NT2/D1 (cell line): ENCODE data around the gene FAM120A.

Experiments
- SUZ12 ChIP-seq: IDR thresholded peaks from 2 replicates; pipeline ENCODE4 v1.6.1; 2011; ENCODE audit not compliant: insufficient read length, insufficient read depth; ENCODE audit errors: extremely low read depth
- ZNF274 ChIP-seq: IDR thresholded peaks from 2 replicates; pipeline ENCODE4 v1.6.1; 2011; ENCODE audit warnings: mild to moderate bottlenecking, low read depth, low read length

DNA sequence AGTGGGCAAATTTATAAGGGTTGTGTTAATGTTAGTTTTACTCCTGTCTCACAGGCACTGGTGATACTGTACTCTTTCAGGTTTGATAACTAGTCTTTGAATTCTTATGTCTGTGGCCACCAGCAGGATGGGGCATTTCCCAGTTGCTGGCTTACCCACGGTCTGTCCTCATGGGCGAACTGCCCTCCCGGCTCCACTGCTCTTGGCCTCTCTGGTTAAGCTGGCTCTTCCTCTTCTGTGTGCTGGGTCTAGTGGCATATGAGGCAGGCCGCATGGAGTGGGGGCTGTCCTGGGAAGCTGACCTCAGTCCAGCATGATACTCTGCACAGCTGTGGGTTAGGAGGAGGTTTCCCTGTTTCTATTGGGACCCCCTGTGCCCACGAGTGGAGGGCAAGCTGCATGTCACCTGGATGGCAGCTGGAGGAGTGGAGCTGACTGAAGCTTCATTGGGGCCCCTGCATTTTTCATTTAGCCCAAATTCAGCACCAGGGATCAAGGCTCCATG, 144.4 kb downstream of the FAM120A start:
- no peak for TF ChIP-seq SUZ12
- TF ChIP-seq ZNF274: no peak
